AG04449 (cell line): Measurements from ENCODE around the gene KLHDC9.

Source experiments
- CTCF ChIA-PET: fragments of 350-600 bp; formaldehyde crosslinking; extraction: SDS; loops from one replicate; lab custom pipeline; 2021; ENCODE audit warnings: antibody characterized with exemption; lab: Yijun Ruan, JAX
- POLR2A ChIA-PET: fragments of 400-600, 350-600 bp; formaldehyde crosslinking; extraction: SDS; loops from one replicate; lab custom pipeline; 2020; ENCODE audit warnings: antibody characterized with exemption, inconsistent platforms; lab: Yijun Ruan, JAX
- DNase-seq: peaks from one replicate; pipeline ENCODE4 v3.0.0-alpha.2; 2010; ENCODE audit warnings: low read depth, low spot score
- H3K4me3 ChIP-seq: 2 replicates; pipeline ENCODE4 v1.5.1; 2011; ENCODE audit warnings: low read depth, mild to moderate bottlenecking, control low read depth, low read length
- TF ChIP-seq, protein P1 (sequence below): IDR thresholded peaks from one replicate; pipeline ENCODE4 v1.5.1; 2011; ENCODE audit warnings: mild to moderate bottlenecking, moderate library complexity, low read length, control low read depth, inconsistent platforms; ENCODE audit not compliant: insufficient read depth; ENCODE audit errors: missing control alignments

Gene KLHDC9

GRCh38 chr1:161080441-161081405, 17.4 kb upstream of the KLHDC9 start:
- DNase-seq = no peak
- ChIA-PET POLR2A (interaction anchor here (0.6 kb wide), 1 partner anchor 979 kb away, joined by 3 read pairs; no protein-coding TSS in a partner anchor), CTCF (interaction anchor here (0.6 to 5.4 kb wide), 6 partner anchors 9 to 83 kb away, joined by 3 to 19 read pairs (median 10); no protein-coding TSS in a partner anchor)
- no peak overlapping the region for H3K4me3 ChIP-seq
- TF ChIP-seq, protein P1, sequence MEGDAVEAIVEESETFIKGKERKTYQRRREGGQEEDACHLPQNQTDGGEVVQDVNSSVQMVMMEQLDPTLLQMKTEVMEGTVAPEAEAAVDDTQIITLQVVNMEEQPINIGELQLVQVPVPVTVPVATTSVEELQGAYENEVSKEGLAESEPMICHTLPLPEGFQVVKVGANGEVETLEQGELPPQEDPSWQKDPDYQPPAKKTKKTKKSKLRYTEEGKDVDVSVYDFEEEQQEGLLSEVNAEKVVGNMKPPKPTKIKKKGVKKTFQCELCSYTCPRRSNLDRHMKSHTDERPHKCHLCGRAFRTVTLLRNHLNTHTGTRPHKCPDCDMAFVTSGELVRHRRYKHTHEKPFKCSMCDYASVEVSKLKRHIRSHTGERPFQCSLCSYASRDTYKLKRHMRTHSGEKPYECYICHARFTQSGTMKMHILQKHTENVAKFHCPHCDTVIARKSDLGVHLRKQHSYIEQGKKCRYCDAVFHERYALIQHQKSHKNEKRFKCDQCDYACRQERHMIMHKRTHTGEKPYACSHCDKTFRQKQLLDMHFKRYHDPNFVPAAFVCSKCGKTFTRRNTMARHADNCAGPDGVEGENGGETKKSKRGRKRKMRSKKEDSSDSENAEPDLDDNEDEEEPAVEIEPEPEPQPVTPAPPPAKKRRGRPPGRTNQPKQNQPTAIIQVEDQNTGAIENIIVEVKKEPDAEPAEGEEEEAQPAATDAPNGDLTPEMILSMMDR = no peak

DNA sequence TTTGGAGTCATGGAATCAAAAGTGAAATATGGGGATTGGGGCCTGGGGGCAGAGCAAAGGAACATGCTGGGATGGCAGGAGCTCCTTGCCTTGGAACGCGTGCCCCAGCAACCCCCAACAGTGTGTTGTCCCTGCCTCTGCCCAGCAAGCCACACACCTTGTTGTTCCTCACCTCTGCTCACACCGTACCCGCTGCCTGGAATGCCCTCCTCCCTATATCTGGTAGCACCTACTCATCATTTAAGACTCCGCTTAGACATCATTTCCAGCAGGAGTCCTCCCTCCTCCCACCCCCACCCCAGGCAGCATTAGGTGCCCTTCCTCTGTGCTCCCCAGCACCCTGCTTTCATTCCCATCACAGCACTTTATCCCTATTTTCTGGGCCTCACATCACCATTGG, 16.6 kb upstream of the KLHDC9 start:
- CTCF ChIA-PET = interaction anchor here (2.0 to 5.4 kb wide), 3 partner anchors 10 to 15 kb away, joined by 16 to 19 read pairs (median 19); no protein-coding TSS in a partner anchor
- POLR2A ChIA-PET = no interaction called here
- TF ChIP-seq, protein P1 = no peak
- no peak for DNase-seq
- H3K4me3 ChIP-seq = no peak overlapping the region

DNA sequence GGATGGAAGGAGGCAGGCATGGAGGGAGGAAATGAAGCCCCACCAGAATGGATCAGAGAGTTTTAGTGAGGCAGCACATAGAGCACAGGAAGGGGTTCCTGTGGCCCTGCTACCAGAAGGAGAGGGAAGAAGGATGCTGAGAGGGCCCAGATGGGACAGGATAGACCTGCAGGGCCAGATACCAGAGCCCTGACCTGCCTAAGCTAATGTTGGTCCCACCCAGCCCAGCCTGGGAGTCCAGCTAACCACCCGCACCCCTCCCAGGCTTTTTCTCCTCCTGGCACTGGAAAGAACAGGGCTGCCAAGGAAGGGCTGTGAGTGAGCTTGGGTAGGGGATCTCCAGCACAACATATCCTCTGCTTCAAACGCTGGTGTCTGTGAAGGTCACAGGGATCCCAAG, 15.7 kb upstream of the KLHDC9 start:
- POLR2A ChIA-PET = no interaction called here
- TF ChIP-seq, protein P1 = no peak
- no peak for DNase-seq
- no peak overlapping the region for H3K4me3 ChIP-seq
- CTCF ChIA-PET = interaction anchor here (1.0 to 7.8 kb wide), 6 partner anchors 11 to 92 kb away, joined by 3 to 82 read pairs (median 11); partner anchors contain the start of gene KLHDC9

GRCh38 chr1:161082996-161083747, 15.0 kb upstream of the KLHDC9 start:
- ChIA-PET POLR2A (no interaction called here), CTCF (interaction anchor here (1.0 to 7.8 kb wide), 6 partner anchors 11 to 93 kb away, joined by 3 to 82 read pairs (median 19); partner anchors contain the start of gene KLHDC9)
- TF ChIP-seq, protein P1 = no peak
- no peak overlapping the region for H3K4me3 ChIP-seq
- DNase-seq = no peak

- CTCF ChIA-PET = interaction anchor here (1.0 to 7.8 kb wide), 6 partner anchors 10 to 94 kb away, joined by 3 to 82 read pairs (median 12); partner anchors contain the start of gene KLHDC9
- H3K4me3 ChIP-seq = no peak overlapping the region
- DNase-seq = no peak
- TF ChIP-seq, protein P1 = no peak
- POLR2A ChIA-PET = interaction anchor here (0.7 kb wide), 1 partner anchor 39 kb away, joined by 3 read pairs; the partner anchor contains the start of gene USF1
These were observed 14.2 kb upstream of the KLHDC9 start for GRCh38 chr1:161083748-161084596.
